ENCODE data around the gene USE1. TPM values are rescaled to one million over a fixed set of nuclear protein-coding genes. Genes with fewer than 3 reads are reported as not detected.
A peak's percentile ranks its signal among the peaks of the same experiment; 100 is the strongest.

USE1 gene
- total and polyA plus RNA-seq, 9 of the 15 experiments (the other 6 are each of a cell fraction or from before 2014, with no cell fraction given), result 17.3 to 52.4 (median 34.0) TPM

DNA sequence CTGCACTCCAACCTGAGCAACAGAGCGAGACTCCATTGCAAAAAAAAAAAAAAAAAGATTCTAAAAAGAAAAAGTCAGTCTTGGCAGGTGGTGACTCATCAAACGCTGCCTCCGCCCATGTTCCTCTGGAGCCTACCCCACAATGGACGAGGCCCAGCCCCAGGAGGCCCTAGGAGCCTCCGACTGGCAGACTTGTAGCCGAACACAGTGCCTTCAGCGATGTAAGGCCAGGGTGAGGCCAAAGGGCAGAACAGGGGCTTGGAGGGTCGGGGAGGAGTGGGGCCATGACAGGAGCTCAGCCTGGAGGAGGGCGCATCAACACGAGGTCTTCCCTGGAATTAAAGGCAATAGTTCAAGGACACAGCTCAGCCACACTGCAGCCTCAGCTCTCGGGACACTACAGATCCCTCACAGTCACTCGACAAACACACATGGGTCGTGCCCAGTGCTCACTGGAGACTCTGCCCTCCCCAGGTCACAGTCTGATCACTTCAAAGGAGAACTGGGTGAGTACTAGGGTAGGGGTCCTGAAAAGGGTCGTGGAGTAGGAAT lies 5.1 kb downstream of the USE1 start (continued):
- TF ChIP-seq, protein P1, sequence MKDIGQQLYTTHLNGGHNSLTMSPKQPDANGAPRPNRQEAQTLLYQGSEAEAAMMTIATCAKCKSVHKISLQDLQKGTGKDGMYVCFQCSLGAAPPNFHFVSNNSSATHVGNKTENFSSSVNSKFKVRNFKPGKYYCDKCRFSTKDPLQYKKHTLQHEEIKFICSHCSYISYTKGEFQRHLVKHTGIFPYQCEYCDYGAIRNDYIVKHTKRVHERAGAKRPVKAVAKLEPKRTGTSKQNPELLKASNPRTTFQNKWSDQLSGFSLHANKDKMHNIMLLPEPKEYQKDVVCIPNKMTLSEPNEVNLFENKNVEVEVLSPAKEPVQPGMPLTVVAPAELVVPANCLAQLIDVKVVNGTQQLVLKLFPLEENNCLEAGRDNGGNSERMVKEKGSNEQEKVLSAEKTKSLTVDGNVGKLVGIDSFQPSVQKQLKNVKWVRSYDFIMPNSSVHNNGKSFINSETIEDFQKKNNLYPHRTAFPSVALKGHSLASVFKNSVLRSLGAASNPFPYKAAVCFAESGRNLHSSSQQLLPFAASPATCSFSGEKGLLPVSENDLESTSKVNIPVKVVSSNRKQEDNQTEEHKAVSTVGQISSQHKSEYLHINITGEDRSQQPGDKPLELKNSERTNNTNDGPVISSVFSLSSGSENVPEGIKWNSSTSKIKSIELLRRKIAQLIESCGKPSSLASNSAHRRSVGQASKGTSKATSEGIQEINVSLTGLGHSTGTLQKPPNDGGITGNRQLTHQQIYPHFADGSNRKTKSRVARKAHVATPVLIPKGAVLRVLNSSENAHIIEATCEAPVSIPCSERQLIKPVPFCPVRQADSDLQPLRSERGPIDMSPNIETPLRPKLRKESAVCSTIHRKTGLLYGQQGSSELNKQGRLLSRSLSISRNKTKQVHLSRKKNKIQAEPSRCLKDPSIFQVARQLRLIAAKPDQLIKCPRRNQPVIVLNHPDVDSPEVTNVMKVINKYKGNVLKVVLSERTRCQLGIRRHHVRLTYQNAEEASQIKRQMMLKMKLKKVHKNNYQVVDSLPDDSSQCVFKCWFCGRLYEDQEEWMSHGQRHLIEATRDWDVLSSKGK (CRISPR knock-in tag; IDR thresholded peaks at IDR 0.05), result no peak
- TF ChIP-seq BRCA1 (IDR thresholded peaks at IDR 0.05) (no peak), BRCA1 (CRISPR knock-in tag; IDR thresholded peaks at IDR 0.05) (no peak), ZNF551 (CRISPR knock-in tag; IDR thresholded peaks at IDR 0.05) (no peak), SMARCA4 (IDR thresholded peaks at IDR 0.05) (peak; percentile 75; the same call in 1 of the 2 replicates), ZNF830 (CRISPR knock-in tag; IDR thresholded peaks at IDR 0.05) (no peak), MXI1 (IDR thresholded peaks at IDR 0.05; ENCODE audit: low read depth, low read length) (no peak), CTBP1 (IDR thresholded peaks at IDR 0.05; ENCODE audit: borderline replicate concordance) (0 out of 2 replicates have a peak, but pooled peaks have one; percentile 23), ZFPM2 (CRISPR knock-in tag; IDR thresholded peaks at IDR 0.05) (no peak), ZNF766 (CRISPR knock-in tag; conservative IDR thresholded peaks at IDR 0.05) (no peak), FOXM1 (IDR thresholded peaks at IDR 0.05; ENCODE audit: low read depth) (no peak), FOXM1 (CRISPR knock-in tag; IDR thresholded peaks at IDR 0.05; ENCODE audit: low read depth) (no peak), ILK (tag; IDR thresholded peaks at IDR 0.05; ENCODE audit: borderline replicate concordance, low read depth) (no peak), MEF2D (tag; conservative IDR thresholded peaks at IDR 0.05; ENCODE audit: low read depth) (no peak), GABPB1 (CRISPR knock-in tag; IDR thresholded peaks at IDR 0.05) (no peak), ZNF274 (IDR thresholded peaks at IDR 0.05; ENCODE audit: borderline replicate concordance, low read depth, low read length) (no peak), ZNF143 (CRISPR knock-in tag; IDR thresholded peaks at IDR 0.05) (no peak), CBX2 (IDR thresholded peaks at IDR 0.05; ENCODE audit: insufficient read depth, low read length, poor library complexity, severe bottlenecking) (no peak), ZNF584 (CRISPR knock-in tag; IDR thresholded peaks at IDR 0.05; ENCODE audit: low read depth) (no peak), ZNF224 (CRISPR knock-in tag; IDR thresholded peaks at IDR 0.05) (no peak), SNRNP70 (optimal IDR thresholded peaks at IDR 0.05; ENCODE audit: low read depth, low read length) (no peak), KLF16 (IDR thresholded peaks at IDR 0.05) (no peak), CC2D1A (IDR thresholded peaks at IDR 0.05) (no peak)
- TF ChIP-seq, protein P2, sequence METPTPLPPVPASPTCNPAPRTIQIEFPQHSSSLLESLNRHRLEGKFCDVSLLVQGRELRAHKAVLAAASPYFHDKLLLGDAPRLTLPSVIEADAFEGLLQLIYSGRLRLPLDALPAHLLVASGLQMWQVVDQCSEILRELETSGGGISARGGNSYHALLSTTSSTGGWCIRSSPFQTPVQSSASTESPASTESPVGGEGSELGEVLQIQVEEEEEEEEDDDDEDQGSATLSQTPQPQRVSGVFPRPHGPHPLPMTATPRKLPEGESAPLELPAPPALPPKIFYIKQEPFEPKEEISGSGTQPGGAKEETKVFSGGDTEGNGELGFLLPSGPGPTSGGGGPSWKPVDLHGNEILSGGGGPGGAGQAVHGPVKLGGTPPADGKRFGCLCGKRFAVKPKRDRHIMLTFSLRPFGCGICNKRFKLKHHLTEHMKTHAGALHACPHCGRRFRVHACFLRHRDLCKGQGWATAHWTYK (CRISPR knock-in tag; IDR thresholded peaks at IDR 0.05), result no peak
- TF ChIP-seq, protein P3, sequence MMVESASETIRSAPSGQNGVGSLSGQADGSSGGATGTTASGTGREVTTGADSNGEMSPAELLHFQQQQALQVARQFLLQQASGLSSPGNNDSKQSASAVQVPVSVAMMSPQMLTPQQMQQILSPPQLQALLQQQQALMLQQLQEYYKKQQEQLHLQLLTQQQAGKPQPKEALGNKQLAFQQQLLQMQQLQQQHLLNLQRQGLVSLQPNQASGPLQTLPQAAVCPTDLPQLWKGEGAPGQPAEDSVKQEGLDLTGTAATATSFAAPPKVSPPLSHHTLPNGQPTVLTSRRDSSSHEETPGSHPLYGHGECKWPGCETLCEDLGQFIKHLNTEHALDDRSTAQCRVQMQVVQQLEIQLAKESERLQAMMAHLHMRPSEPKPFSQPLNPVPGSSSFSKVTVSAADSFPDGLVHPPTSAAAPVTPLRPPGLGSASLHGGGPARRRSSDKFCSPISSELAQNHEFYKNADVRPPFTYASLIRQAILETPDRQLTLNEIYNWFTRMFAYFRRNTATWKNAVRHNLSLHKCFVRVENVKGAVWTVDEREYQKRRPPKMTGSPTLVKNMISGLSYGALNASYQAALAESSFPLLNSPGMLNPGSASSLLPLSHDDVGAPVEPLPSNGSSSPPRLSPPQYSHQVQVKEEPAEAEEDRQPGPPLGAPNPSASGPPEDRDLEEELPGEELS (CRISPR knock-in tag; IDR thresholded peaks at IDR 0.05; ENCODE audit: borderline replicate concordance), result no peak

Data from K562 (cell line).